ENCODE data around the gene ARHGEF33. TPM values are rescaled to one million over a fixed set of nuclear protein-coding genes. Genes with fewer than 3 reads are reported as not detected.

The ARHGEF33 gene
- total RNA-seq, 1 experiment from 2014 or later: 0.41 TPM

- Histone ChIP-seq H3K4me1 (ENCODE audit: control insufficient read depth, insufficient read depth, low read length) (no peaks in the 10 kb centered on the region), H3K27ac (ENCODE audit: low read length) (no peak overlapping the region), H3K27me3 (ENCODE audit: control insufficient read depth, insufficient read depth, low read length) (no peaks in the 10 kb centered on the region), H3K9me3 (ENCODE audit: control insufficient read depth, insufficient read depth, low read depth, low read length) (no peaks in the 10 kb centered on the region), H3K4me3 (ENCODE audit: low read depth in 2 of 2, low read length in 2 of 2) (no peak overlapping the region), H3K36me3 (ENCODE audit: control insufficient read depth, insufficient read depth, low read length) (no peaks in the 10 kb centered on the region)
- DNase-seq (ENCODE audit: low read depth, low spot score): no peak
- in situ Hi-C loops (cut with HindIII; ENCODE audit: low pct_unique_long_range_greater_than_20kb, low sequenced_read_pairs): no loop called here
- ChIA-PET POLR2A (no interaction called here), CTCF (no interaction called here)
- BruUV-seq (replicated peaks): no TSS peak
- intact Hi-C loops (cut with micrococcal nuclease; ENCODE audit: unreplicated experiment): no loop called here
- TF ChIP-seq SIN3A (IDR thresholded peaks at IDR 0.05; ENCODE audit: borderline replicate concordance, insufficient read depth, low read depth, low read length) (no peak), CTCF (IDR thresholded peaks at IDR 0.05) (no peak)
- ATAC-seq: no peak
These were observed 81.7 kb downstream of the ARHGEF33 start for GRCh38 chr2:38971377-38971776.

GRCh38 chr2:38973266-38973665 is 83.6 kb downstream of the ARHGEF33 start:
- POLR2A ChIA-PET: no interaction called here
- Histone ChIP-seq H3K4me1 (ENCODE audit: control insufficient read depth, insufficient read depth, low read length) (no peaks in the 10 kb centered on the region), H3K4me3 (ENCODE audit: low read depth in 2 of 2, low read length in 2 of 2) (no peak overlapping the region), H3K27me3 (ENCODE audit: control insufficient read depth, insufficient read depth, low read length) (no peaks in the 10 kb centered on the region), H3K9me3 (ENCODE audit: control insufficient read depth, insufficient read depth, low read depth, low read length) (no peaks in the 10 kb centered on the region), H3K36me3 (ENCODE audit: control insufficient read depth, insufficient read depth, low read length) (no peaks in the 10 kb centered on the region), H3K27ac (ENCODE audit: low read length) (no peak overlapping the region)
- intact Hi-C loops (cut with micrococcal nuclease; ENCODE audit: unreplicated experiment): no loop called here
- ATAC-seq (no peak), DNase-seq (ENCODE audit: low read depth, low spot score) (no peak)
- CTCF ChIA-PET: no interaction called here
- TF ChIP-seq TCF7L2 (IDR thresholded peaks at IDR 0.05; ENCODE audit: low read depth, low read length) (no peak), CTCF (IDR thresholded peaks at IDR 0.05) (no peak), POLR2AphosphoS5 (IDR thresholded peaks at IDR 0.05; ENCODE audit: low read depth, low read length) (no peak), SIN3A (IDR thresholded peaks at IDR 0.05; ENCODE audit: borderline replicate concordance, insufficient read depth, low read depth, low read length) (no peak), REST (IDR thresholded peaks at IDR 0.05; ENCODE audit: insufficient read depth in 1 of 2, low read depth in 2 of 2, low read length in 1 of 2) (no peak)
- no TSS peak for BruUV-seq (replicated peaks)
- in situ Hi-C loops (cut with HindIII; ENCODE audit: low pct_unique_long_range_greater_than_20kb, low sequenced_read_pairs): no loop called here
